OCI-LY7 (cell line): Measurements from ENCODE around the gene PRKG1. TPM values are rescaled to one million over a fixed set of nuclear protein-coding genes. Genes with fewer than 3 reads are reported as not detected.

Experiments used
- BruUV-seq: library from RNA; stranded (reverse); fragments of 400-500 nt; replicated peaks from 2 replicates; lab custom pipeline; 2021; lab: Mats Ljungman, UMichigan
- CTCF ChIA-PET: fragments of 300-600 bp; sonication (Branson Sonifier 250); formaldehyde crosslinking; loops from one replicate; lab custom pipeline; 2022; ENCODE audit warnings: antibody characterized with exemption; ENCODE audit not compliant: unreplicated experiment; lab: Charles Lee
- POLR2A ChIA-PET: fragments of 300-600 bp; sonication (Branson Sonifier 250); formaldehyde crosslinking; loops from one replicate; lab custom pipeline; 2022; ENCODE audit warnings: antibody characterized with exemption; lab: Charles Lee
- DNase-seq: peaks from one replicate; pipeline ENCODE4 v3.0.0-alpha.2; 2015; ENCODE audit warnings: low spot score
- H2AFZ ChIP-seq: fragments of 200-600 bp; sonication (generic), shearing (Covaris generic); 2 replicates; pipeline ENCODE4 v1.6.1; 2014; ENCODE audit warnings: mild to moderate bottlenecking, antibody characterized with exemption, low read length, moderate library complexity
- H3K27ac ChIP-seq: fragments of 200-600 bp; sonication (generic); 2 replicates; pipeline ENCODE4 v1.5.1; 2014; ENCODE audit warnings: mixed run types, low read depth, mild to moderate bottlenecking, moderate library complexity, low read length, inconsistent platforms; ENCODE audit not compliant: poor library complexity, severe bottlenecking
- H3K36me3 ChIP-seq: fragments of 200-600 bp; sonication (generic); 2 replicates; pipeline ENCODE4 v1.6.1; 2014; ENCODE audit warnings: mild to moderate bottlenecking, antibody characterized with exemption, low read length, moderate library complexity, mixed read lengths; ENCODE audit not compliant: insufficient read depth
- H3K4me1 ChIP-seq: fragments of 200-600 bp; sonication (generic); 2 replicates; pipeline ENCODE4 v1.5.1; 2014; ENCODE audit warnings: mild to moderate bottlenecking, low read length; ENCODE audit not compliant: insufficient read depth, poor library complexity, severe bottlenecking
- H3K4me2 ChIP-seq: fragments of 200-600 bp; sonication (generic); 2 replicates; pipeline ENCODE4 v1.6.1; 2014; ENCODE audit warnings: mild to moderate bottlenecking, low read length
- H3K4me3 ChIP-seq: fragments of 200-600 bp; sonication (generic); 2 replicates; pipeline ENCODE4 v1.5.1; 2014; ENCODE audit warnings: mild to moderate bottlenecking, low read depth, low read length; ENCODE audit not compliant: poor library complexity, severe bottlenecking
- H3K79me2 ChIP-seq: fragments of 200-600 bp; sonication (generic); 2 replicates; pipeline ENCODE4 v1.6.1; 2016; ENCODE audit warnings: low read depth, mild to moderate bottlenecking, low read length, moderate library complexity, mixed read lengths; ENCODE audit not compliant: insufficient read depth
- H3K9me2 ChIP-seq: fragments of 200-600 bp; sonication (generic); 2 replicates; pipeline ENCODE4 v1.6.1; 2016; ENCODE audit warnings: mild to moderate bottlenecking, low read length, mixed read lengths; ENCODE audit not compliant: insufficient read depth
- H3K9me3 ChIP-seq: fragments of 200-600 bp; sonication (generic); 2 replicates; pipeline ENCODE4 v1.6.1; 2014; ENCODE audit warnings: mild to moderate bottlenecking, mixed run types, low read length, mixed read lengths
- H4K20me1 ChIP-seq: fragments of 200-600 bp; sonication (generic); 2 replicates; pipeline ENCODE4 v1.6.1; 2014; ENCODE audit warnings: mild to moderate bottlenecking, antibody characterized with exemption, low read length, moderate library complexity, mixed read lengths; ENCODE audit not compliant: insufficient read depth
- CTCF ChIP-seq: fragments of 200-600 bp; sonication (generic); conservative IDR thresholded peaks from 2 replicates; pipeline ENCODE4 v1.5.1; 2014; ENCODE audit warnings: mild to moderate bottlenecking, antibody characterized with exemption, low read length, moderate library complexity, mixed read lengths
- EZH2phosphoT487 ChIP-seq: fragments of 200-600 bp; sonication (generic); IDR thresholded peaks from 2 replicates; pipeline ENCODE4 v1.6.1; 2018; ENCODE audit warnings: low read depth, borderline replicate concordance, mild to moderate bottlenecking, mixed run types, antibody characterized with exemption, low read length, moderate library complexity, mixed read lengths
- intact Hi-C: fragments of 100-400 bp; cut with micrococcal nuclease; formaldehyde crosslinking; loops from one replicate; pipeline ENCODE4 v1.10.0; 2022; ENCODE audit not compliant: unreplicated experiment
- total RNA-seq, 2 experiments: library from RNA; depleted of rRNA in 1 of 2; stranded (reverse); fragments of >200 nt in 1 of 2; shearing (Covaris generic) in 1 of 2; gene quantifications; 2 replicates each; pipeline ENCODE4 v1.2.3, GENCODE V29; 2014 to 2022

The PRKG1 gene
- total RNA-seq, 2 experiments from 2014 or later, result not detected

- Histone ChIP-seq H3K27ac (no peak overlapping the region), H3K4me1 (no peaks in the 10 kb centered on the region), H3K9me3 (no peaks in the 10 kb centered on the region), H3K36me3 (no peaks in the 10 kb centered on the region), H3K79me2 (no peaks in the 10 kb centered on the region), H3K9me2 (no peaks in the 10 kb centered on the region), H3K4me2 (no peak overlapping the region), H4K20me1 (no peaks in the 10 kb centered on the region), H2AFZ (no peak overlapping the region), H3K4me3 (no peak overlapping the region)
- BruUV-seq, result no TSS peak
- ChIA-PET POLR2A (no interaction called here), CTCF (no interaction called here)
- TF ChIP-seq CTCF (no peak), EZH2phosphoT487 (no peak)
- DNase-seq, result no peak
- intact Hi-C loops, result no loop called here
These were observed 732.0 kb downstream of the PRKG1 start for GRCh38 chr10:51806079-51806835.

- CTCF ChIA-PET, result no interaction called here
- POLR2A ChIA-PET, result no interaction called here
- no peaks in the 10 kb centered on the region for H3K79me2 ChIP-seq
- no TSS peak for BruUV-seq
- H2AFZ ChIP-seq, result no peak overlapping the region
- no peaks in the 10 kb centered on the region for H4K20me1 ChIP-seq
- H3K9me2 ChIP-seq, result no peaks in the 10 kb centered on the region
- H3K9me3 ChIP-seq, result no peaks in the 10 kb centered on the region
- no peaks in the 10 kb centered on the region for H3K4me1 ChIP-seq
- no peak for DNase-seq
- TF ChIP-seq EZH2phosphoT487, result no peak
- TF ChIP-seq CTCF, result no peak
- intact Hi-C loops, result no loop called here
- H3K4me2 ChIP-seq, result no peak overlapping the region
- no peak overlapping the region for H3K4me3 ChIP-seq
- H3K27ac ChIP-seq, result no peak overlapping the region
- no peaks in the 10 kb centered on the region for H3K36me3 ChIP-seq
These were observed 733.9 kb downstream of the PRKG1 start for GRCh38 chr10:51808187-51808586.

GRCh38 chr10:51815723-51816122, 741.4 kb downstream of the PRKG1 start:
- ChIA-PET CTCF (no interaction called here), POLR2A (interaction anchor here (0.9 kb wide), 1 partner anchor 11 kb away, joined by 3 read pairs; no protein-coding TSS in a partner anchor)

More at GRCh38 chr10:51815723-51816122, 741.4 kb downstream of the PRKG1 start:
- Histone ChIP-seq H3K4me1 (no peaks in the 10 kb centered on the region), H3K9me2 (no peaks in the 10 kb centered on the region), H3K4me3 (no peak overlapping the region), H3K79me2 (no peaks in the 10 kb centered on the region), H3K9me3 (no peaks in the 10 kb centered on the region), H4K20me1 (no peaks in the 10 kb centered on the region), H3K27ac (no peak overlapping the region), H3K4me2 (no peak overlapping the region), H3K36me3 (no peaks in the 10 kb centered on the region), H2AFZ (no peak overlapping the region)
- no TSS peak for BruUV-seq
- intact Hi-C loops, result no loop called here
- TF ChIP-seq CTCF (no peak), EZH2phosphoT487 (no peak)
- no peak for DNase-seq
